Activated naive CD4-positive, alpha-beta T cell treated with anti-CD3 and anti-CD28 coated beads for 36 hours (primary cell): Measurements from ENCODE around the gene GRAP2. TPM values are rescaled to one million over a fixed set of nuclear protein-coding genes. Genes with fewer than 3 reads are reported as not detected.

Source experiments
- CTCF ChIA-PET: fragments of 350-600 bp; sonication (Branson Sonifier 250); formaldehyde crosslinking; loops from one replicate; lab custom pipeline; 2021; ENCODE audit warnings: antibody characterized with exemption; lab: Charles Lee
- DNase-seq: peaks from one replicate; pipeline ENCODE4 v3.0.0-alpha.2; 2020
- H3K27ac Mint-ChIP-seq: one replicate; pipeline ENCODE4 v1.8.0; 2021; ENCODE audit warnings: mild to moderate bottlenecking, mixed read lengths
- H3K27me3 Mint-ChIP-seq: one replicate; pipeline ENCODE4 v1.8.0; 2021; ENCODE audit warnings: low read depth, mixed read lengths
- H3K36me3 Mint-ChIP-seq: one replicate; pipeline ENCODE4 v1.8.0; 2021; ENCODE audit warnings: low read depth, mixed read lengths
- H3K4me1 Mint-ChIP-seq: one replicate; pipeline ENCODE4 v1.8.0; 2021; ENCODE audit warnings: low read depth, mixed read lengths
- H3K4me3 Mint-ChIP-seq: one replicate; pipeline ENCODE4 v1.8.0; 2021; ENCODE audit warnings: mild to moderate bottlenecking, moderate library complexity, mixed read lengths
- H3K9me3 Mint-ChIP-seq: one replicate; pipeline ENCODE4 v1.8.0; 2021; ENCODE audit warnings: mixed read lengths
- intact Hi-C: fragments of 100-400 bp; cut with micrococcal nuclease; formaldehyde crosslinking; loops from one replicate; pipeline ENCODE4 v1.15.1; 2023
- total RNA-seq, 2 experiments: library from RNA; stranded (reverse); gene quantifications; one replicate each; pipeline ENCODE4 v1.2.3, GENCODE V29; 2021

Gene GRAP2
- total RNA-seq, 2 experiments from 2014 or later: 25.5 to 29.4 TPM

GRCh38 chr22:39958949-39959639 is 58.2 kb downstream of the GRAP2 start:
- Mint-ChIP-seq H3K27me3 (no peaks in the 10 kb centered on the region), H3K27ac (peak overlapping the region; percentile 15), H3K36me3 (peaks cover 43% of the 10 kb centered on the region), H3K4me3 (no peak overlapping the region), H3K9me3 (no peaks in the 10 kb centered on the region), H3K4me1 (peaks cover 69% of the 10 kb centered on the region)
- no peak for DNase-seq
- CTCF ChIA-PET: interaction anchor here (0.5 to 1.1 kb wide), 6 partner anchors 8 to 426 kb away, joined by 3 to 4 read pairs (median 3); no protein-coding TSS in a partner anchor
- intact Hi-C loops: loop anchor here (10.0 kb wide), 1 partner anchor 554 kb away; no protein-coding TSS in a partner anchor

DNA sequence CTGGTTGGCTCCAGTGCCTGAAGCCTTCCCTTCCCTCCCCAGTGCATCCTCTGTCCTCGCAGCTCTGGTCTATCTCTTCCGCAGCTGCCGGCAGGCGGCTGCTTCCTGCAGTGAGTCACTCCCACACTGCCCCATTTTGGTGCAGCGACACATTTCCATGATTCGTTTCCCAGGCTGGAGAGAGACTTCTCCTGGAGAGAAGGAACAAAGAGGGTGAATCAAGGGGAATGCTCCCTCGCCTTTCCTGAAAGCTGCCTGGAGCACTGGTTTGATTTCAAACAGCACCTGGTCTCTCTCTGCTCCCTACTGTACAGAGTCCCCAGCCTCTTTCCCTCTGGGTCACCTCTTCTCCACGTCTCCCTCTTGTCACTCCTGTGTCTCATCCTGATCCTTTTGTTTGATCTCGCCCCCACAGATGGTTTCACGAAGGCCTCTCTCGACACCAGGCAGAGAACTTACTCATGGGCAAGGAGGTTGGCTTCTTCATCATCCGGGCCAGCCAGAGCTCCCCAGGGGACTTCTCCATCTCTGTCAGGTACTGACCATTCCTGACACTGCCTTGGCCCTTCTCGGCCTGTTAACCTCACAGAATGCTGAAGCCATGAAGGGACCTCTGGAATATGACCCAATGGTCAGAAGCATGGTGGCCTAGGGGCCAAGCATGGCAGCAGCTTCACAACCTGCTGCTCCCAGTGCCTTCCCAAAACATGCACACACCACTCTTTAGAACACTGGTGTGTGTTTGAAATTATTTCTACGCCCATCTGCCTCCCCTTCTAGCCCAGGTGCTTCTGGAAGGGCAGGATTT is 59.0 kb downstream of the GRAP2 start, which contains the start of gene TMA7B:
TSS of gene TMA7B (plus strand) at position 758 of the 808 bp plus-strand sequence. CDS start 3,978 bp downstream, outside the sequence.
- intact Hi-C loops: loop anchor here (2.0 to 10.0 kb wide), 2 partner anchors 35 to 555 kb away; partner anchors contain the start of gene FAM83F
- peak within 1 kb of the TSS; percentile 70 for H3K27ac Mint-ChIP-seq
- CTCF ChIA-PET: interaction anchor here (0.6 to 1.3 kb wide), 6 partner anchors 9 to 56 kb away, joined by 3 to 4 read pairs (median 4); no protein-coding TSS in a partner anchor
- no peaks in the 10 kb centered on the region for H3K27me3 Mint-ChIP-seq
- peak within 1 kb of the TSS; percentile 36 for H3K4me3 Mint-ChIP-seq
- peaks cover 44% of the 10 kb centered on the region for H3K36me3 Mint-ChIP-seq
- peak; percentile 65 for DNase-seq
- peaks cover 64% of the 10 kb centered on the region for H3K4me1 Mint-ChIP-seq
- no peaks in the 10 kb centered on the region for H3K9me3 Mint-ChIP-seq

GRCh38 chr22:39960791-39961746 is 60.2 kb downstream of the GRAP2 start:
- H3K4me3 Mint-ChIP-seq: peak overlapping the region; percentile 36
- CTCF ChIA-PET: interaction anchor here (0.6 to 1.3 kb wide), 6 partner anchors 9 to 64 kb away, joined by 3 to 4 read pairs (median 4); no protein-coding TSS in a partner anchor
- H3K4me1 Mint-ChIP-seq: peaks cover 54% of the 10 kb centered on the region
- H3K36me3 Mint-ChIP-seq: peaks cover 41% of the 10 kb centered on the region
- H3K9me3 Mint-ChIP-seq: no peaks in the 10 kb centered on the region
- peak overlapping the region; percentile 47 for H3K27ac Mint-ChIP-seq
- intact Hi-C loops: loop anchor here (1.0 to 2.0 kb wide), 3 partner anchors 8 to 34 kb away; partner anchors contain the start of gene FAM83F
- peak; percentile 82 for DNase-seq
- H3K27me3 Mint-ChIP-seq: no peaks in the 10 kb centered on the region

- CTCF ChIA-PET: interaction anchor here (1.0 to 1.3 kb wide), 2 partner anchors 8 to 30 kb away, joined by 3 to 4 read pairs; no protein-coding TSS in a partner anchor
- H3K4me3 Mint-ChIP-seq: no peak overlapping the region
- no peaks in the 10 kb centered on the region for H3K27me3 Mint-ChIP-seq
- no peak for DNase-seq
- H3K9me3 Mint-ChIP-seq: no peaks in the 10 kb centered on the region
- intact Hi-C loops: no loop called here
- H3K36me3 Mint-ChIP-seq: peaks cover 37% of the 10 kb centered on the region
- peaks cover 50% of the 10 kb centered on the region for H3K4me1 Mint-ChIP-seq
- no peak overlapping the region for H3K27ac Mint-ChIP-seq
Observed at GRCh38 chr22:39962071-39962470, 61.2 kb downstream of the GRAP2 start.

DNA sequence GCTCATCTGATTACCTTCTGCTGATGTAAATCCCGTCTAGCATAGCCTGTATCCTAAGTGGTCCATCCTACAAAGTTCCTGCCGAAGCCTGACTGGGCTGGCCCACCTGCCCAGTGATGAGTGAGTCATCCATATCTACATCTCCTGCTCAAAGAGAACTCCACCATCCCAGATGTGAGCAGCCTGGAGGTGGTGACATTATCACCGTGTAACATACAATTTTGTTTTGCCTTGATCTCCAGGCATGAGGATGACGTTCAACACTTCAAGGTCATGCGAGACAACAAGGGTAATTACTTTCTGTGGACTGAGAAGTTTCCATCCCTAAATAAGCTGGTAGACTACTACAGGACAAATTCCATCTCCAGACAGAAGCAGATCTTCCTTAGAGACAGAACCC is 64.9 kb downstream of the GRAP2 start:
- no peaks in the 10 kb centered on the region for H3K27me3 Mint-ChIP-seq
- H3K4me1 Mint-ChIP-seq: peaks cover 16% of the 10 kb centered on the region
- H3K27ac Mint-ChIP-seq: peak overlapping the region; percentile 37
- H3K36me3 Mint-ChIP-seq: peaks cover 13% of the 10 kb centered on the region
- H3K4me3 Mint-ChIP-seq: no peak overlapping the region
- CTCF ChIA-PET: interaction anchor here (2.1 kb wide), 1 partner anchor 59 kb away, joined by 5 read pairs; no protein-coding TSS in a partner anchor
- intact Hi-C loops: no loop called here
- H3K9me3 Mint-ChIP-seq: no peaks in the 10 kb centered on the region
- no peak for DNase-seq

DNA sequence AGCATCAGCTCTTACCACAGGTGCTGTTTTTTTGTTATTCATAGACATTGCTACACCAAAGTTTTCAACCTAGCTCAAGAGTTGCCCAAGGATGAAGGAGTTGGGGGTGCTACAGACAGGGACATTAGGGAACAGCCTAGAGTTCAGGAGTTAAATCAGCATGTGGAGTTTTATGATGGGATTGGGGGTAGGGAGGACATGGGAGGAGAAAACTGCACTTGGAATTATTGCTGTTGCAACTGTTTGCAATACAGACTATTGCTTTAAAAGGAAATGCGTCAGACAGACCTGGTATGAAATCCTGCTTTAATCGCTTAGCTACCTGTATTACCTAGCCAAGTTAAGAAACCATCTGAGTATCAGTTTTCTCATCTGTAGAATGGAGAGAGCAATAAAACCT is 65.6 kb downstream of the GRAP2 start:
- no peak for DNase-seq
- Mint-ChIP-seq H3K27ac (peak overlapping the region; percentile 48), H3K4me3 (no peak overlapping the region), H3K27me3 (no peaks in the 10 kb centered on the region), H3K36me3 (peaks cover 9% of the 10 kb centered on the region), H3K4me1 (peaks cover 10% of the 10 kb centered on the region), H3K9me3 (no peaks in the 10 kb centered on the region)
- intact Hi-C loops: no loop called here
- CTCF ChIA-PET: interaction anchor here (2.1 kb wide), 1 partner anchor 58 kb away, joined by 5 read pairs; no protein-coding TSS in a partner anchor

DNA sequence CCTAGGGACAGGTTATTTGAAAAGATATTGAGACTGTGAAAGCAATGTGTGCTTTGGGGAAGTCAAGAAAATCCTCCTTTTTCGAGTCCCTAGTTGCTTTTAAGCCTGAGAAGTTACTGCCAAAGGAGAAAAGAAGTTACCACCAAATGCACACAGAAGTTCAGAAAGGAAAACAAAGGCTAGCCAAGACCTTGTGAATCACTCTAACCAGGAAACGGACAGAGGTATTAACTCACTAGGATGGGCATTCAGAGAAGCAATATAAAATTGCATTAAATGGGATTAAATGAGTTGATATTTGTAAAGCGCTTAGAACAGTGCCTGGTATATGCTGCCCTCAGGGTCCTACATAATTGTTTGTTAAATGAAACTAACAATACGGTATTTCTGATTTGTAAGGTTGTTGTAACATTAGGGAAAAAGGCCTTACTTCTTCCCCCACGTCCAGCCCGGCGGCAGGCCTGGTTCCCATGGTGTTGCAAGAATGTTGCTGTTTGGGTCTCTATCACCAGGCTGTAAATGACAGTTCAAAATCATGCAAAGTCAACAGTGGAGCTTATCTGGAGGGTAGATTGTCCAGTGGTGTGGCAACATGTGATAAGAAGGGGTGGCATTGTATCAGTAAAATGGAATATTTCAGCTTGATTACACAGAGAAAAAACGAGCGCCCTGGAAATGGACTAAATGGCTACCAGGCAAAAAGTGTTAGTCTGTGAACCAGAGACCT is 66.4 kb downstream of the GRAP2 start:
- peaks cover 4% of the 10 kb centered on the region for H3K4me1 Mint-ChIP-seq

DNA sequence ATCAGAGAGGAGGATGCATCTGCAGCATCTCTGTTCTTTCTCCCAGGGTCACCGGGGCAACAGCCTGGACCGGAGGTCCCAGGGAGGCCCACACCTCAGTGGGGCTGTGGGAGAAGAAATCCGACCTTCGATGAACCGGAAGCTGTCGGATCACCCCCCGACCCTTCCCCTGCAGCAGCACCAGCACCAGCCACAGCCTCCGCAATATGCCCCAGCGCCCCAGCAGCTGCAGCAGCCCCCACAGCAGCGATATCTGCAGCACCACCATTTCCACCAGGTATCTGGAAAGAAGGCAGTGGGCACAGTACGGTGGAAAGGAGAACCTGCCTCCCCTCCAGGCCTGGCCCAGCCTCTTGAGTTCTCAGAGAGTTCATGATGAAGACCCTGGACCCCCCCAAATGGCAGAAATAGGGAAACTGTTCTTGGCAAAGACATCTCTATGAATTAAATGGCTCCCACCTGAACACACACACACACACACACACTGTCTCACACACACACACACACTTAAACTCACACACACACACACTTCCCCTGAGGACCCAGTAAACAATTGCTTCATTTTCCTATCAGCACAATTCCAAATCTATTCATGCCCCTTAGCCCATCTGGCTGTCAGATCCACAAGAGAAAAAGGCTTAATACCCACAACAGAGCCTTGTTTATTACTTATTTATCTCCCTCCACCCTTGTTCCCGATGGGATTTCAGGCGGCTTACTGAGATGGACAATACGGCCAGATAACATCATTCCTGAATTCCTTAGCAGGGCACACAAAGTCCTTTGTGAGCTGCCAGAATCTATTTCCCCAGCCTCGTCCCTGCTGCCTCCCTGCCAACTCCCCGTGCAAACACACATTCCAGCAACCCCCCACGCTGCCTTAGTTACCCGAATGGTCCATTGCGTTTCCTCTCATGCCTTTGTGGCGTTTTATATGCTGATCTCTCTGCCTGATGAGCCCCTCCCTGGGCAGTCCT is 67.4 kb downstream of the GRAP2 start:
- Mint-ChIP-seq H3K27ac (no peak overlapping the region), H3K4me1 (peaks cover 1% of the 10 kb centered on the region), H3K4me3 (no peak overlapping the region), H3K36me3 (peaks cover 10% of the 10 kb centered on the region), H3K27me3 (no peaks in the 10 kb centered on the region), H3K9me3 (no peaks in the 10 kb centered on the region)
- no peak for DNase-seq
- intact Hi-C loops: no loop called here
- CTCF ChIA-PET: interaction anchor here (0.6 kb wide), 1 partner anchor 16 kb away, joined by 4 read pairs; no protein-coding TSS in a partner anchor

More for the DNA sequence above, 66.4 kb downstream of the GRAP2 start:
- DNase-seq: no peak
- Mint-ChIP-seq H3K36me3 (peaks cover 5% of the 10 kb centered on the region), H3K4me3 (no peak overlapping the region), H3K9me3 (no peaks in the 10 kb centered on the region), H3K27me3 (no peaks in the 10 kb centered on the region), H3K27ac (no peak overlapping the region)
- CTCF ChIA-PET: interaction anchor here (2.1 kb wide), 1 partner anchor 57 kb away, joined by 5 read pairs; no protein-coding TSS in a partner anchor
- intact Hi-C loops: no loop called here

DNA sequence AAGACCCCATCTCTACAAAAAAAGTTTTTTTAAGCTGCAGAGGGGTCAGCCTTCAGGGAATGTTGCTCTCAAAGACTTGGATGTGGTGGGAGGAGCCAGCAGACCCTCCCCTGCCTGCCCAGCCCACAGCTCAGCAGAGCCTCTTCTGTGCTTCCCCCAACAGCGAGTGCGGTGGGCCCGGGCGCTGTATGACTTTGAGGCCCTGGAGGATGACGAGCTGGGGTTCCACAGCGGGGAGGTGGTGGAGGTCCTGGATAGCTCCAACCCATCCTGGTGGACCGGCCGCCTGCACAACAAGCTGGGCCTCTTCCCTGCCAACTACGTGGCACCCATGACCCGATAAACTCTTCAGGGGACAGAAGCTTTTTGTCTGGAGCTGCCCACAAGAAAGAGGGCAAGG is 69.9 kb downstream of the GRAP2 start:
- CTCF ChIA-PET: interaction anchor here (1.4 kb wide), 1 partner anchor 9 kb away, joined by 4 read pairs; no protein-coding TSS in a partner anchor
- no peaks in the 10 kb centered on the region for H3K4me1 Mint-ChIP-seq
- no peak for DNase-seq
- intact Hi-C loops: no loop called here
- no peaks in the 10 kb centered on the region for H3K27me3 Mint-ChIP-seq
- no peaks in the 10 kb centered on the region for H3K9me3 Mint-ChIP-seq
- H3K36me3 Mint-ChIP-seq: peaks cover 11% of the 10 kb centered on the region
- H3K4me3 Mint-ChIP-seq: no peak overlapping the region
- H3K27ac Mint-ChIP-seq: no peak overlapping the region

DNA sequence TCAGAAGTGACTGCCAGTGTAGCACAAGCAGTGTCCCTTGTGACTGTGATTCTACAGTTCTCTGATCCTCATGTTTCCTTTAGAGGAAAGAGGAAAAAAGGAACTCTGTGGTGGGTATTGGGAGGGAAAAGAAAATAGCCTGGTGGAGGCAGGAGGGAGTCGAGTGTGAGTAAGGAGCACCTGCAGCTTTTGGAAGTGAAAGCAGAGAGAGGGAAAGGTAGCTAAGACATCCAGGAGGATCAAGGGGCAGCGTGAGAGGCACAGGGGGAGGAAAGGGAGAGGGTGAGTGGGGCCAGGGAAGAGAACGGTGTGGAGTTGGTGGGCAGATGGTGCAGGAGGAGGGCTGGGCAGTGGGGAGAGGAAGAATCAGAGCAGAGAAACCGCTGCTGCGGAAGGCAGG is 71.8 kb downstream of the GRAP2 start:
- H3K27me3 Mint-ChIP-seq: no peaks in the 10 kb centered on the region

More for the DNA sequence above, 71.8 kb downstream of the GRAP2 start:
- DNase-seq: no peak
- CTCF ChIA-PET: no interaction called here
- intact Hi-C loops: no loop called here
- no peak overlapping the region for H3K27ac Mint-ChIP-seq
- H3K36me3 Mint-ChIP-seq: peaks cover 11% of the 10 kb centered on the region
- H3K9me3 Mint-ChIP-seq: no peaks in the 10 kb centered on the region
- H3K4me1 Mint-ChIP-seq: no peaks in the 10 kb centered on the region
- H3K4me3 Mint-ChIP-seq: no peak overlapping the region
